HG02973 (cell line): ENCODE results near the gene MAP2K5.

ENCODE experiments used
- ATAC-seq: cut with Tn5 transposase; IDR thresholded peaks from one replicate; pipeline ENCODE4 v1.9.1; 2021; ENCODE audit warnings: moderate library complexity; ENCODE audit not compliant: unreplicated experiment

Gene MAP2K5

DNA sequence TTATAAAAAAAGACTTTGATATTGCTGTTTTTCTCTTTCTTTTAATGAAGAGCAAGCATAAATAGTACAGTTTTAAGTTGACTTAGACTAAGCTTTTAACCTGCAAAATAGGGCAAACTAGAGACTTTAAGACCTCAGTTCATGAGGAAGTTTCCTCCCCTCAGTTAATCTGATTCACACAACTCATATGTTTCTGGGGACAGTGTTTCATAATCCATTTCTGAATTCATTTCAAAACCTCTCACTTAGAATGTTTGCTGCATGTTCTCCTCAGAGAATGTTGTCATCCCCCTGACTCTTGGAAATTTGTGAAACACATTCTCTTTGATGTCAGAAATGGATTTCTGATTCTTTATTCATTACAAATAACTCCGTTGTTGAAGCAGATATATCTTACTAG, 203.5 kb downstream of the MAP2K5 start:
- ATAC-seq, result no peak

DNA sequence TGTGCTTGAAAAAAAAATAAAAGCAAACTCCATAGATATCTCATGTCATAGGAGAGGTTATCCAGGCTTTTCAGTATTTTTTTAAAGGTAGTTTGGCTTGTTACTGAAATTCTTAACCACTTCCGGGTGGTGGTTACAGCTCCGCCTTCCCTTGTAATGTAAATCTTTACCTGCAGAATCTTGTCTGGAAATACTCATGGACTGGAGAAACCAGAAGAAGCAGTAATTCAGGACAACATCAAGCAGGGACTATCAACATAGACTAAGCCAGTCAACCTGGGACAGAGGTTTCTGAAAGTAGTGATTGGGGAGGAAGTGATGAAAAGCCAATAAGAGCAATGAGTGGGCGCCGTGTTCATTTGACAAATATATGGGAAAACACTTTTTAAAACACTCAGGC, 203.9 kb downstream of the MAP2K5 start:
- ATAC-seq, result no peak

DNA sequence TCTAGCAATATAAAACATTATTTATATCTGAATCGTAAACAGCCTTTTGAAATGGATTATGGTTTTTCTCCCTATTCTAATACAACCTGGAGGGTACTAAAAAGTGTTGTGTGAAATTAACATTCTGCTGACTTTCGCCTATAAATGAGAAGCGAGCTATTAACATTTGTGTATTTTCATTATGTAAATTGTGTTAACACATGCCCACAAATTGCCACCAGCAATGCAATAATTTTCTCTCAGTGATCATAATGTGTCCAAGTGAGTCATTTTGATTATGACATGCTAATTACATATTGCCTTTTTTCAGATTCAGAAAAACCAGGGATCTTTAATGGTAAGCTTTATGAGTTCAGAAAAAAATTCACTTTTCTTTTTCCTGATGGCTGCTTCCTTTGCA, 205.4 kb downstream of the MAP2K5 start:
- ATAC-seq, result no peak

DNA sequence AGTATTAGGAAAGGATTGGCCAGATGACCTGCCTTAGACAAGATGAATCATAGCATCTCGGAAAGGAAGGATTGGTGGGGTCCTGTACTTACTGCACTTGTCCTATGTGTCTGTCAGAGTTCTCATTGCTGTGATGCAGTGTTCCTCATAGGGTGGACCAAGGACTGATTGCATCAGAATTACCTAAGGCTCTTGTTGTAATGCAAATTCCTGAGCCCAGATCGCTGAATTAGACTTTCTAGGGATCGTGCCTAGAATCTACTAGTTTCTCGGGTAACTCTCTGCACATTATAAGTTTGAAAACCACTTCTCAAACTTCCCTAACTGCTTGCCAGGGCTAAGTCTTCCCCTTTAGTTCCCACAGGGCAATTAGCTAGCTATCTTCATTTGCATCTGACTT, 207.9 kb downstream of the MAP2K5 start:
- ATAC-seq, result no peak

DNA sequence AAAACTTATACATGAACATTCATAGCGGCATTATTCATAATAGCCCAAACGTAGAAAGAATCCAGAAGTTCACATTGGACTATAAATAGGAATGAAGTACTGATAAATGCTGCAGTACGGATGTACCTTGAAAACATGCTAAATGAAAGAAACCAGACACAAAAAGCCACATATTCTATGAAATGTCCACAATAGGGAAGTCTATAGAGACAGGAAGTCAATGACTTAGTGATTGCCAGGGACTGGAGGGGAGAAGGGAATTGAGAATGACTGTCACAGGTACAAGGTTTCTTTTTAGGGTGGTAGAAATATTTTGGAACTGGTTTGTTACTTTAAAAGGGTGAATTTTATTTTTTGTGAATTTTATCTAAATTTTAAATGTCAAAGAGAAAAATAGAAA, 211.4 kb downstream of the MAP2K5 start:
- no peak for ATAC-seq

DNA sequence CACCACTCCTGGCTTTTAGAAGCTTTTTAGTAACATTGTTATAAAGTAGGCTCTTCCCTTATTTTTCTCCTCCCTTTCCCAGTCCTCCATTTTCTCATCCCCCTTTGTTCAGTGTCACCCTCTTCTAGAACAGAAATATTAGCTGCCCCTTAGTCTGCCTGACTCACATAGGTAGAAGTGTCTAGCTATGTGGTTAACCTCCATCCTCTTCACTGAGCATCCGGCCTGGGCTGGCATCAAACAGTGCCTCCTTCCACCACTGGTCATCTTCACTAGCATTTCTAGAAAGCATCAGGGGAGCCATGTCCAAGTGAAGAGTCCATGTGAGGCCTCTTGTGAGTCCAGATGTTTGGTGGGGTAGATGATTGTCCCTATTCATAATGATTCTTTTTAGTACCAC, 212.8 kb downstream of the MAP2K5 start:
- ATAC-seq, result no peak

DNA sequence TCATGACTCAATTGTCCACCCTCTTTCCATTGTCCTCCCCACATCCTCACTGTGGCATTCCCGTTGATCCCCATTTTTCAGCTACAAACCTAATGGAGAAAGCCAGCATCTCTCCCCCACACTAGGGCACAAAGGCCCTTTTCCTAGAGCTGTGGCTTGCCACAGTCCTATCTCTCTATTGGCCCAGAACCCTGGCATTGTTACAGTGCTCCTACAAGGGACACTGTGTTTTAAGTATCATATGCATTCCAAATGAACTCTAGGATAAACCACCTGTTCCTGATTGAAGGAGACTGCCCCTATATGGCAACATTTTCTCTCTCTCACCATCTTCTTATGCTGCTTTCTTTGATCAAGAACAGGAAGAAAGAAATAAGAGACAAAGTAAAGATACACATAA, 213.4 kb downstream of the MAP2K5 start:
- no peak for ATAC-seq

DNA sequence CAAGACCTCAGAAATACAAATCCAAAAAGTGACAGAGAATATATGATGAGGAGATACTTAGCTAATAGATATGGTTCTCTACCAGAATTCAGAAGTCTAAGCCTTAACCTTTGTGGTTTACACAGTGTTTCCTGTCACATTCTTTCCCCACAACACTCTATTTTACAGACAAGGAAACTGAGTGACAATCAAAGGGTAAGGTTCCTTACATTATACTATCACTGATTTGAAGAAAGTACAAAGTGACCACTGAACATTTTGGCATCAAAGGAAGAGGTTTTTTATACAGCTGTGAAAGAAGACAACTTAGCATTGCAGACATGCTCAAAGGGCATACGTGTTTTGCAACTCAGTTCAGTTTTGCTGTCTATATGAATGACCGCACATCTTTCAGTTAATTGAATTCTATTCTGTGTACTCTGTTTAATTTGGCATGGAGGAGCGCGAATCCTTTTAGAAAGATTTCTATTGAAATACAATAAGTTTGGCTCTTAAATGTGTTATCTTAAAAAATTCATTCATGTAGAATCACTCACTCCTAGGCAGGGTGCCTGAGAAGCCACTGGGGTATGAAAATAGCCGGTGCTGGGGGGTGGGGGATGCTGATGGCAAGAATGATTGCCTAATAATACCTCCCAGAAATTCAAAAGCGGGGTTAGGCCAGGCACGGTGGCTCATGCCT, 216.3 kb downstream of the MAP2K5 start:
- no peak for ATAC-seq

DNA sequence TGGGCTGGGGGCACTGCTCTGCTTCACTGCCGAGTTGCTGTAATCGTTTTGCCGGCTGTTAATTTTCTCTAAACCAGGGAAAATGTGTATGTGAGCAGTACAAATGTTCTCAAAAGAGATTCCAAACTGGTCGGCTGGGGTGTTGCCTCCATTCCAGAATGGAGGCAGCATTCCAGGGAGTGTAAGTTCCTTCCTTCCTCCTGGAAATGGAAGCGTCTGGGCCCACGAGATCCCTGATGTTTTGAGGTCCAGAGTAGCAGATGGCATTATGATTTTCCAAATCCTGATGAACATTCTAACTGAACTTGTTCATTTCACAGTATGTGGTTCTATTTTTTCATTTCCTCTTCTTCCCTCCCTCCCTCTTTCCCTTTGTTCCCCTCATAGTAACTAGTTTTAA, 218.4 kb downstream of the MAP2K5 start:
- ATAC-seq, result no peak

DNA sequence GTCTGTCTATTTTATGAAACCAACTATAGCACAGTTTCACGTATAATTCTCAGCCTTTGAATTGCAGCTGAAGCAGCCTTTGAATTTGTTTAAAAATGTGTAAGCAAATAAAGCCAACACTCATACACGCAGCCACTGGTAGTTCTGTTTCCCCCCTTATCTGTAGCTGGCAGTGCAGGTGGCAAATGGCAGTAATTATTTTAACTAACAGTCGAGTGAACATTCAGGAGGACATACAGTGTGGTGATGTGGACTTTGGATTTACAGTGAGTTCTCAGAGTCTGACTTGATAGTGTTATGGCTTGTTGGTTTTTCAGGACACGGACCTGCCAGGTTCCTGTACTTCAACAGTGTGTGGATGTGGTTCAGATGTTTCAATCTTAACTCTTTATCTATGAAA, 218.8 kb downstream of the MAP2K5 start:
- ATAC-seq, result no peak

DNA sequence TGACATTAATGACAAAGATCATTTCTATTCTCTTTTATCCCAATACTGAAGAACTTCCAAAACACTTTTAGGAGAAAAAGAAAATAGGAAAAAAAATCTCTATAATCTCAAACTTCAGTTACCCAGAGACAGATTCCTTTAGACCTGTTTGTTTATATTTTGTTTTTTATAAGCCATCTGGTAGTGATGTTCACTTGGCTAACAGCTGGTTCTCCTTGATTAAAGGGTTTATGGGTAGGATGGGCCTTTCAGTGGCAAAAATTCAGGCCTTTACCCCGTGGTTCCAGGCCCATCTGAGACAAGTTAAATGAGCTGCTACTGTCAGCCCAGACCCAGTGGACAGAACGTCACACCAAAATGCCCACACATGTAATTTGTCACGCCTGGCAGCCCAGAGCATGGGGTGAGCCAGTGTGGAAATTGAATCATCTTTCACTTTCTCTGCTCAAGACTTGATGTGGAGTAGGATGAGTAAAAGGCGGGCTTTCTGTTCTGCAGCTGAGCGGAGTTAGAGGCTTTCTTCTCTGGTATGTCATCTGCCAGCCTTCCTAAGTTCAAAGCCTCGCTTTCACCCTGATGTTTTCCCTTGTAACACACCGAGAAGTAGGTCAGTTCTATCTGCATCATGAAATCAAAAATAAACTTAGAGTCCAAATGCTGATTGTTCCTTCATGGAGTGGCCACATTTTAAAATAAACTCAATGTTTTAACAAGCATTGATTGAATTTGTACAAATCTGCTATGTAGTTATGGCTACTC, 220.3 kb downstream of the MAP2K5 start:
- peak; percentile 89 for ATAC-seq

DNA sequence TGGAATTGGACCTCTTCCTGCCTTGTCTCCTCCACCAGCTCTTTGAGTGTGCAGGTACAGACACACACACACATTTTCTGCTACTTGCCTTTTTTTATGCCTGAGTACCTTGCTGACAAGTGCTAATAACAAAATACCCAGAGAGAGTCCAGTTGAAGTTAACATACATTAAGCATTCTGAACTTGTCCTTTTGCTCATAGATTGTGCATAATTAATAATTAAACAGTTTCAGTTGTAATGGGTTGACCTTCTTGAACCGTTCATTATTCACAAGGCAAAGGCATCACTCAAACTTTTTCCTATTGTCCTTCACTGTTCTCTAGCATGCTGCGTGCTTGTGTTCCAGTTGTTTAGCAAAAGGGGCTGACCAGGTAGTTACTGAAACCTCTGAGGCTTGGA, 223.2 kb downstream of the MAP2K5 start:
- ATAC-seq, result no peak

DNA sequence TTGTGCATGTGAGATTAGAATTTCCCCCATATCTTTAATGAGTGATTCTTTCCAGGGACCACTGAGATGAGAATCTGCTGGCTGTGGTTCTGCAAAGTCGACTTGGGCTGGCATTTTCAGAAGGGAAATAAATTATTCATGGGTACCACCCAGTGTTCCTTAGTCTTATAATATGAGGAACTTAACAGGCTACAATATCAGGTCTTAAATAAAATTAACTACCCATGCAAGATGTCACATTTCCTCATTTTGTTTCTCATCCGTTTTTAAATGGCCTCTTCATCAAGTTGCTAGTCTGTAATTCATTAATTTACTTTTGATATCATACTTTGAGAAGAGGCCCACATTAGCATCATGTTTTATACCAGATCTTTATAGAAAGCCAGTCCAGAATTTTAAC, 224.5 kb downstream of the MAP2K5 start:
- no peak for ATAC-seq

DNA sequence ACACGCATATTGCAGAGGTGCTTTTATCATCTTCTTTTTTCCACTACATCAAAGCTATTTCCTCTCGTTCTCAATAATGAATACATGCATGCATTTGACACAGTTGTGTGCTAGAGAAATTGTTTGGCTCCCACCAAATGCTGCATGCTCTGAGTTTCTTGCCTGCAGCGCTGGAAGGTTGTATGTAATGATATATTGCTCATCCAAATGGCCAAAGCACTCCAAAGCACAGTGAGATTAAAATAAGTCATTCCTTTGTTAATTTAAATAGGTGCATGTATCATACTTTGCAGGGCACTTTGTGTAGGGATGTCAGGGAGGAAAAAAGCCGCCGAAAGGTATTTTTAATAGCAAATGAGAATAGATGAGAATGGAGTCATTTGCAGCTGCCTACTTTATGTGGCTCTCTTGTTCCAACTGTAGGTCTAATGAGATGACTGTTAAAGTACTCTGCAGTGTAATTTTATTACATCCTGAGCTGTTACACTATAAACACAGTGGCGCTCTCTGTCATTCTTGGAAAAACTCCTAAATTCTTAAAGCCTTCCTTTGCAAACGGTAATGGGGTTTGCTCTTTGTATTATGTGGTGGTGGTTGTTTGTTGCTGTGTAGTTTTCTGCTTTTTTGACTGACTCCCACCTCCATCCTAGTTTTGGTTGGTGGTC, 225.9 kb downstream of the MAP2K5 start:
- no peak for ATAC-seq

DNA sequence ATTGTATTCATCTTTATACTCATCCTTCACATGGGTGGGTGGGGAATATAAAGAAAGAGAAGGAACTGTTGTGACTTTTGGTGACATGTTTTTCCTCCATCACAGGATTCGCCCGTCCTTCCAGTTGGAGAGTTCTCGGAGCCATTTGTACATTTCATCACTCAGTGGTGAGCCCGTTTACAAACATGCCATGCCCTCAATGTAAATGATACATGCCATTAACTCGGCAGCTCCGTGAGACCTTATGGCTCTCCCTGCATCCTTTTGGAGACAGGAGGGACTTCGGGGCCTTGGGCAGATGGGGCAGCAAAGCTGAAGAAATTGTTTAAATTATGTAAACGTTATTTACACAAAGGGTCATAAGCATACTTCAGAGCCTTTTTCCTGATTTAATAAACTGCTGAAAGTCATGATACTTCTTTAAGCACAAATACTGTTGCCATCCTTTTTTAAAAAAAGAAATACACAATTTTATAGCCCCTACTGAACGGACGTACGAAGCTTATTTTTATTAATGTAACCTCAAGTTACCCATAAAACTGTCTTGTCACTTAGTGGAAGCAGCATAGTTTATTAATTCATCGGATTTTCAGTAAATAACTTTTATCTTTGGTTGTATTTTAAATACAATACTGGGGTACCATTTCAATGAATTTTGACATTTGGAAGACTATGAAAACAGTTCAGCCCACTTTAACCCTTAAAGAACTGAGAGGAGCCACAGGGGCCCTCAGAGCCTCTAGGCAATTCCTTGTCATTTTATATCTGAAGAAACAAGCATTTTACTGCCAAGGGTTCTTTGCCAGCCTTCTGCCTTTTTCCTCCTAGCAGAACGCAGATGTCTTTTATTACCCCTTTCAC, 227.2 kb downstream of the MAP2K5 start:
- ATAC-seq, result no peak

DNA sequence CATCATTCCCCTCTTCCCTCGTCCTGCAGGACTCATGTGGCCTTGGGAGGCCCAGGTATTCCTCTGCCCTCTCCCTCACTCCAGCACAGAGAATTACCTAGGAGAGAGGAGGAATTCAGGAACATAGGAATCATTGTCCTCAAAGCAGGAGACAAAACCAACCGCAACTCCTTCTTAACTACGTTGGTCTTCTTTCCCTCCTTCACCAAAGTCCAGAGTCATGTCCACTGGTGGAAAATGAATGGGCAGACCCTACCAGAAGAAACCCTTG, 227.8 kb downstream of the MAP2K5 start:
- no peak for ATAC-seq

DNA sequence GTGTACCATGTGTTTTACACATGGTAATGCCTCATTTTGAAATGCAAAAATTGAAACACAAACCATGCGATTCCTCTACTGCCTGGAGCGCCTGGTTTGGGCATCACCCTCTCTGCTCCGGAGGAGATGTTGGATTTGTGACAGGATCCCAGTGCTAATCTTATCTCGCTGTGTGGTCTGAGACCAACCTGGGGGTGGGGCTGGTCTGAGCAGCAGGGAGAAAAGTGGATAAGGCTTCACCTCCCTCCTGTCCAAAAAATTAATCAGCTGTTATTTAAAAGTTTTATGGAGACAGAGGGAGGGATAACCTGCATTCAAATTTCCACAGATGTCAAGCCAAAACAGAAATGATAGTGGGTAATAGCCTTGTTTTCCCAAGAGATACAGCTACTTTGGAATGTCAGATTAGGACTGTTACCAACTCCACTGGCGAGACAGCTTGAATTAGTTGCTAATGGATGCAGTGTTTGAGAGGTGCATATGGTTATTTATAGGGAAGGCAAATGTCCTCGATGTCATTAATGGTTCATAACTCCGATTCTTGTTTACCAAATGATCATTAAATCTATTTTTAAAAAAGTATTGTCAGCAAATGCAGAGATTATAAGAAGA, 228.8 kb downstream of the MAP2K5 start:
- no peak for ATAC-seq

DNA sequence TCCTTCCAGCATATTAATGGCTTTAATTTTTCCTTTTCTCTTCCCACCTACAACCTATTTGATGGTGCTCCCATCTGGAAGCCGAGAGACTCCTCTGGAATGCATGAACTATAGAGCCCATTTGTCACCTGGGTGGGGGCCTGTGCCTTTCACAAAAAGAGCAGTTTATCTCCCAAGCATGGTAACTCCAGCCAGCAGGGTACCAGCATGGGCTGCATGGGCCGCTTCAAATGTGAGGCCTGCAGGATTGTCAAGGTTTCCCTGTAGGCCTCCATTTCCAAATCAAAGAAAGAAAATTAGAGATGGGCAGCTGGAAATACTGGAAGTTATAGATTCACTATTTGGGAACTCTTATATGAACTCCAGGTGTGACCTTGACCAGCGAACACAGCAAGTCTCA, 232.1 kb downstream of the MAP2K5 start:
- ATAC-seq, result no peak

DNA sequence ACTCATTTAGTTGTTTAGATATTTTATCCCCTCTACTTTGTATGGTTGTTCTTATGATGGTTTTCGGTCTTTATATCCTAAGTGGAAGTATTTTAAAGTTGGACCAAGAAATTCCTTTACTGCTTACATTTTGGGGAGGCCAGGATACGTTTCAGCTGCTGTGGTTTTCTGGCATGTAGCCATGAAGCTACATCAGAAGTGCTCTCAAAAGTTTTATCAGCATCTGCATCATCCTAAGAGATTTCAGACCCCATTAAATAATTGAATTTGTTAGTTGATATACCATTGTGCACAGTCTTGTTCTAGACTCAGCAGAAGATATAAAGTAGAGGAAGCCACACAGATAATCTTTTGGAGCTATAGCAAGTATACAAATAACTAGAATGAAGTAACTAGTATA, 232.7 kb downstream of the MAP2K5 start:
- no peak for ATAC-seq

DNA sequence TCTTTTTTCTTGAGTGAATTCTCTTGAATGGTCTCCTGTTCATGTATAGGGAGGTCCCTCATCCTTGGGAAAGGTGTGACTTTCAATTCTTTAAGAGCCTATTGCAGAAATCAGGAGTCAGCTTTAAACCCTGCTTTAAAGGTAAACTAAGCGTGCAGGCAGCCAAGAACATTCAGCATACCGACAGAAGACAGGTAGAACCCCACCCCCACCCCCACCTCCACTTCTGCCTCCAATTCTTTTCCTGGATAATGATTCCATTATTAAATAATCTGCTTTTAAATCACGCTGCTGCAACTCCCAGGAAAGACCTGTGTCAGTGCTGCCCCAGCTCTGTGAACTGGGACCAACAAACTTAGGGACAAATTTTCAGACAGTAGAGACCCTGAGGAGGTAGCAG, 233.5 kb downstream of the MAP2K5 start:
- ATAC-seq, result no peak

DNA sequence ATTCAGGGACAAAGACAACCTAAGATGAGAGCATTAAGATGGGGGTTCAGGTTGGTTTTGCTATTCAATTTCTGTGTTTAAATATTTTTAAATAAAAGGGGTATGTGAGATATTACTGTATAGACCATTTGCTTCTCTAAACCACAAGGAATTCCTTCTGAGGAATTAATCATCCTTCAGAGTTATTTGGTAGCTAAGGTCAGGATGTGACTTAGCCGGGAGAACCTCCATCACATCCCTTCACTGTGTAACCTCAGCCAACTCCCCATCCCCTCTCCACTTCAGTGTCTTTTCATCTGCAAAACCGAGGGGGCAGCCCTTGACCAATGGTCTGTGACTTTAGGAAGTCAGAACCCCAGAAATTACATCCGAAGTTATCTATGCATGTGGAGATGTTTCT, 234.1 kb downstream of the MAP2K5 start:
- no peak for ATAC-seq
